ENCODE measurements around the gene UBALD2.

DNA sequence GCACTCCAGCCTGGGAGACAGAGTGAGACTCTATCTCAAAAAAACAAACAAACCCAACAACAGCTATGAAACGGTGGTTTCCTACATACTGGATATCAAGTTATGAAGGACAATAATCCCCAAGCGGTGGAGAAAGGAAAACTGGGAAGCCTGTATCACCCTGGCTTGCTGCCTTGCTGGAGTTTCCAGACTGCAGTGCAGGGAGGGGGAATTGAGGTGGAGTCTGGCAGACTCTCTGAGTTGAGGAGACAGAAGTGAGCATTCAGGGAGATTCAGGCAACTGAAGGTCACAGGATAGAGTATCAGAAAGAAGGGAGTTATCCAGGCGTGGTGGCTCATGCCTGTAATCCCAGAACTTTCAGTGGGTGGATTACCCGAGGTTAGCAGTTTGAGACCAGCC is 31.0 kb downstream of the UBALD2 start:
- TF ChIP-seq POLR2AphosphoS5 (IDR thresholded peaks at IDR 0.05) (no peak), CTCF (IDR thresholded peaks at IDR 0.05) (no peak), EP300 (IDR thresholded peaks at IDR 0.05) (no peak)
